ENCODE data around the gene CCSER1. TPM values are rescaled to one million over a fixed set of nuclear protein-coding genes. Genes with fewer than 3 reads are reported as not detected.
"Not testable (repeated sequence)": the region's sequence is repeated elsewhere in the genome, so short reads cannot be mapped to it uniquely, and the experiment has no call there.

Gene CCSER1
- total RNA-seq, 2 experiments from 2014 or later = not detected

DNA sequence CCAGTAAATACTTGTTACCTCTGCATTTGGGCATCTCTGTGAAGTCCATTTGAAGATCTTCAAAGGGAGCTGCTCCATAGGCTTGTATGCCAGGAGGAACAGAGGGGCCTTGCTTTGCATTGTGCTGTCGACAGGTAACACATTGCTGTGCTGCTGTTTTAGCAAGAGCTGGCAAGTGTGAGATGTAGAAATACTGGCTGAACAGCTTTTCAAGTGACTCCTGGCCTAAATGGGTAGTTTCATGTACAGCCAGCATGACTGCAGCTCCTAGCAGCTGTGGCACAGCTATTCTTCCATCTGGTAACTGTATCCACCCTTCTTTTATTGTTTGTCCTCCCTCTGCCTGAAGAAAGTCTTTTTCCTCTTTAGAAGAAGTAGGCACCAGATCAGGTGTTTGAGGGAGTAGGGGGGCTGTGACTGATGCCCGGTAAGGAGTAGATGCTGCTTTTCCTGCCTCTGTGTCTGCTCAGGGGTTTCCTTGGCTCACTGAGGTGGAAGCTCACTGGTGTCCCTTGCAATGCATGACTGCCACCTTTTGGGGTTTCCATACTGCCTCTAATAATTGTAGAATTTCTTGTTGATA lies 965.3 kb downstream of the CCSER1 start:
- no peak overlapping the region for H3K4me3 Mint-ChIP-seq
- DNase-seq (no peak), ATAC-seq (no peak)
- H3K27ac Mint-ChIP-seq = no peak overlapping the region
- CTCF ChIA-PET = no interaction called here
- H3K36me3 Mint-ChIP-seq (ENCODE audit: low read depth) = no peaks in the 10 kb centered on the region
- H3K4me1 Mint-ChIP-seq (ENCODE audit: low read depth) = no peaks in the 10 kb centered on the region
- H3K9me3 Mint-ChIP-seq (ENCODE audit: insufficient read depth) = peaks cover 7% of the 10 kb centered on the region
- no peaks in the 10 kb centered on the region for H3K27me3 Mint-ChIP-seq (ENCODE audit: low read depth)
- POLR2A ChIA-PET = no interaction called here

DNA sequence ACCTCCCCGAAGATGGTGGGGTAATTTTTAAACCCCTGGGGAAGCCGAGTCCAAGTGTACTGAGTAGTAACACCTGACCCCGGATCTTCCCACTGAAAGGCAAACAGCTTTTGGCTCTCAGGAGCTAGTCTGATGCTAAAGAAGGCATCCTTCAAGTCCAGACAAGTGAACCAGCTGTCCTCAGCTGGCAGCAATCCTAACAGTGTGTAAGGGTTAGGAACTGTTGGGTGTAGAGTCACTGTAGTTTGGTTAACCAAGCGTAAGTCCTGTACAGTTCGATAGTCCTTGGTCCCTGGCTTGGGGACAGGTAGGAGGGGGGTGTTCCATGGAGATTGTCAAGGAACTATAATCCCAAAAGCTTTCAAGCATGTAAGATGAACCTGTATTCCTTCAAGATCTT lies 967.0 kb downstream of the CCSER1 start:
- CTCF ChIA-PET; DNase-seq; H3K4me1 Mint-ChIP-seq (ENCODE audit: low read depth); H3K9me3 Mint-ChIP-seq (ENCODE audit: insufficient read depth); H3K27me3 Mint-ChIP-seq (ENCODE audit: low read depth); H3K4me3 Mint-ChIP-seq; POLR2A ChIA-PET; H3K36me3 Mint-ChIP-seq (ENCODE audit: low read depth); H3K27ac Mint-ChIP-seq; ATAC-seq: not testable (repeated sequence)

DNA sequence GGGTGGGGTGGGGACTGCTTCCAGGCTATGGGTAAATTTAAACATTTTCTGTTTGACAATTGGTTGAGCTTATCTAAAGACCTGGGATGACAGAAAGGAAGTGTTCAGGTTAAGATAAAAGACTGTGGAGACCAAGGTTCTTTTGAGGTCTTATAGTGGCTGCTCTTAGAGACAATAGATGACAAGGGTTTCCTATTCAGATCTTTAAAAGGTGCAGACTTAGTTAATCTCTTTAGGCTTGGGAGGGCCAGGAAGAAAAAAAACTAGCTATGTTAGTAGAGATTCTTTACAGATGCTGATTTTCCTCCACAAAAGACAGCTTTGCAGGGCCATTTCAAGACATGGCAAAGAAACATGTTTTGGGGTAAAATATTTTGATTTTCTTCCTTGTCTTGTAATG lies 972.5 kb downstream of the CCSER1 start:
- no peaks in the 10 kb centered on the region for H3K27me3 Mint-ChIP-seq (ENCODE audit: low read depth)
- ATAC-seq (no peak), DNase-seq (no peak)
- ChIA-PET POLR2A (no interaction called here), CTCF (no interaction called here)
- no peak overlapping the region for H3K4me3 Mint-ChIP-seq
- peaks cover 11% of the 10 kb centered on the region for H3K9me3 Mint-ChIP-seq (ENCODE audit: insufficient read depth)
- no peaks in the 10 kb centered on the region for H3K4me1 Mint-ChIP-seq (ENCODE audit: low read depth)
- H3K27ac Mint-ChIP-seq = no peak overlapping the region
- no peaks in the 10 kb centered on the region for H3K36me3 Mint-ChIP-seq (ENCODE audit: low read depth)

DNA sequence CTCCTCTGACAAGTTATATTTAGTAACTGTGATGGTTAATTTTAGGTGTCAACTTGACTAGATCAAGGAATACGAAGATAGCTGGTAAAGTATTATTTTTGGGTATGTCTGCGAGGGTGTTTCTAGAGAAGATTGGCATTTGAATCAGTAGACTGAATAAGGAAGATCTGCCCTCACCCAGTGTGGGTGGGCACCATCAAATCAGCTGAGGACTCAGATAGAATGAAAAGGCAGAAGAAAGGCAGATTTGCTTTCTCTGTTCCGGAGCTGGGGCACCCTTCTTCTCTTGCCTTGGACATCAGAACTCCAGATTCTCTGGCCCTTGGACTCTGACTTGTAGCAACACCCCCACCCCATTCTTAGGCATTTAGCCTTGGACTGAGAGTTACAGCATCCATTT lies 981.6 kb downstream of the CCSER1 start:
- H3K4me1 Mint-ChIP-seq (ENCODE audit: low read depth) = no peaks in the 10 kb centered on the region
- POLR2A ChIA-PET = no interaction called here
- CTCF ChIA-PET = no interaction called here
- ATAC-seq (no peak), DNase-seq (no peak)
- H3K4me3 Mint-ChIP-seq = no peak overlapping the region
- no peak overlapping the region for H3K27ac Mint-ChIP-seq
- no peaks in the 10 kb centered on the region for H3K27me3 Mint-ChIP-seq (ENCODE audit: low read depth)
- peaks cover 5% of the 10 kb centered on the region for H3K9me3 Mint-ChIP-seq (ENCODE audit: insufficient read depth)
- H3K36me3 Mint-ChIP-seq (ENCODE audit: low read depth) = no peaks in the 10 kb centered on the region

DNA sequence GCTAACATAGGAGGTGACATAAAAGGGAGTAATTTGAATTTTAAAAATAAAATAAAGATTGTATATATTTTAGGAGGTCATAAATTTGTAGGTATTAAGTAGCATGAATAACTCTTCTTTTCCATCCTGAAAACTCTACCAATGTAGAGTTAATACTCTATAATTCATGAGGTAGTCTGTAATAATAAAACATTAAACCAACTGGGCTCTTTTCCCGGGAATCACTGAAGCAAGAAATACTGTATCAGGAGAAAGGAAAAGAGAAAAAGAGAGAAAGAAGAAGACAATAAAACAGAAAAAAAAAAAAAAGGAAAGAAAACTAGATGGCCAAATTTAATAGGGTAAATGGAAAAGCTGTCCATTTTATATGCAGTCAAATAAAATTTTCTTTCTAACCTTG lies 984.4 kb downstream of the CCSER1 start:
- no peak for ATAC-seq
- CTCF ChIA-PET = no interaction called here

DNA sequence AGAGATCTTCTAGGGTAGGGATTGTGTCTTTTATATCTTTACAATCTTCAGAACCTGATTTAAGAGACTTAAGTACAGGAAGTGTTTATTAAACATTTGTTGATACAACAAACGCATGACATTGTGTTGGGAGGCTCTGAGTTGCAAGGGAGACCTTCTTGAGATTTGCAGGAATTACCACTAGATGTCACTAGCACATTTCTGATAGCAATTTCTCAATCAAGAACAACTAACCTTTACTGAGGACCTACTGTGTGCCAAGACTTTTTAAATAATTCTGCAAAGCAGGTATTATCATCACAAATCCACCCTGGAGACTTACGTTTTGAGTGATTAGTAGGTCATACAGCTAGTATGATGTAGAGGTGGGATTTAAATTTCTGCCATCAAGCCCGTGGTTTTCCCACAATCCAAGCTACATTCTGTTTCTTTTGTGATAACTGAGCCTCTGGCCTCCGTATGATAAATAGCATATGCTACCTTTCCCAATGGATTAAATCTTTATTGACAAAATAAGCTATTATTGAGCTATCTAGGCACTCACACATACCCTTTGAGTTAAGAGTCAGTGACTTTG lies 986.0 kb downstream of the CCSER1 start:
- H3K27me3 Mint-ChIP-seq (ENCODE audit: low read depth) = no peaks in the 10 kb centered on the region
- ATAC-seq = no peak
- H3K27ac Mint-ChIP-seq = no peak overlapping the region
- no peaks in the 10 kb centered on the region for H3K36me3 Mint-ChIP-seq (ENCODE audit: low read depth)
- H3K9me3 Mint-ChIP-seq (ENCODE audit: insufficient read depth) = no peaks in the 10 kb centered on the region
- no peaks in the 10 kb centered on the region for H3K4me1 Mint-ChIP-seq (ENCODE audit: low read depth)
- no peak overlapping the region for H3K4me3 Mint-ChIP-seq
- CTCF ChIA-PET = no interaction called here
- POLR2A ChIA-PET = no interaction called here
- DNase-seq = no peak

More for the DNA sequence above, 984.4 kb downstream of the CCSER1 start:
- no peak for DNase-seq
- Mint-ChIP-seq H3K27me3 (ENCODE audit: low read depth) (no peaks in the 10 kb centered on the region), H3K4me3 (no peak overlapping the region), H3K27ac (no peak overlapping the region), H3K9me3 (ENCODE audit: insufficient read depth) (no peaks in the 10 kb centered on the region), H3K4me1 (ENCODE audit: low read depth) (no peaks in the 10 kb centered on the region), H3K36me3 (ENCODE audit: low read depth) (no peaks in the 10 kb centered on the region)
- POLR2A ChIA-PET = no interaction called here

DNA sequence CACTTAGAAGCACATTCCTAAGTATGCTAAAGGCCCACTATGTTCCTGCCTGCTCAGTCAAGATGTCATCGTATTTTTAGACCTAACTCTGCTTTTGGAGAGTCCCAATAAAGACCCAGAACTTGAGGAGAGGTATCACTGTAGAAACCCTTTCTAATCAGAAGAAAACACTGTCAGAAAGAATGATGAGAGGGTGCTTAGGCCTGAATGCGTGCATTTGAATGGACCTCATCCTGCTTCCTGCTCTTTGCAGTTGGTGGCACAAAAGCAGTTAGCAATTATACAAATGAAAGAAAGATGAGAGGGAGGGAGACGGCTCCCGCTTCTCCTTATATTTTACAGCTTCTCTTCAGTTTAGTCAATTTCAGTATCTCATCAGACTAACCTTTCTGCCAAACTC lies 987.2 kb downstream of the CCSER1 start:
- ATAC-seq (no peak), DNase-seq (no peak)
- Mint-ChIP-seq H3K9me3 (ENCODE audit: insufficient read depth) (no peaks in the 10 kb centered on the region), H3K27ac (no peak overlapping the region), H3K4me3 (no peak overlapping the region), H3K36me3 (ENCODE audit: low read depth) (no peaks in the 10 kb centered on the region), H3K4me1 (ENCODE audit: low read depth) (no peaks in the 10 kb centered on the region), H3K27me3 (ENCODE audit: low read depth) (no peaks in the 10 kb centered on the region)
- CTCF ChIA-PET = no interaction called here
- POLR2A ChIA-PET = no interaction called here

DNA sequence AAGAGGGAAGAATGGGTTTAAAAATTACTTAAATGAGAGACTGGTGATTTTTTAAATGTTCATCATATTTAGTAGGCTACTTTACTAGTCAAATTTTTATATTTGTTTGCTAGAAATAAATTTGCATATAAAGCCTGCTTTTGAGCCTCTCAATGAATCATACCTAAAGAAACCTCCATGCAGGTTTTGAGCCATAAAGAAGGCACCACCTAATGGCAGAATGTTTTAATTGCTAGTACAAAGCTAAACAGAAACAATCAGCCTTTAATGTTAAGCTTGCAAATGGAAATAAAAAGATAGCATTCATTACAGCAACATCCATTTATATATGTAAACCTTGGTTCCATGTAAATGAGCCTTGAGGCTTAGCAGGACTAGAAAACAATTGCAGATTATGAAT lies 989.7 kb downstream of the CCSER1 start:
- Mint-ChIP-seq H3K27me3 (ENCODE audit: low read depth) (no peaks in the 10 kb centered on the region), H3K4me1 (ENCODE audit: low read depth) (no peaks in the 10 kb centered on the region), H3K4me3 (no peak overlapping the region), H3K9me3 (ENCODE audit: insufficient read depth) (no peaks in the 10 kb centered on the region), H3K27ac (no peak overlapping the region), H3K36me3 (ENCODE audit: low read depth) (no peaks in the 10 kb centered on the region)
- no peak for ATAC-seq
- ChIA-PET POLR2A (no interaction called here), CTCF (no interaction called here)
- DNase-seq = no peak

DNA sequence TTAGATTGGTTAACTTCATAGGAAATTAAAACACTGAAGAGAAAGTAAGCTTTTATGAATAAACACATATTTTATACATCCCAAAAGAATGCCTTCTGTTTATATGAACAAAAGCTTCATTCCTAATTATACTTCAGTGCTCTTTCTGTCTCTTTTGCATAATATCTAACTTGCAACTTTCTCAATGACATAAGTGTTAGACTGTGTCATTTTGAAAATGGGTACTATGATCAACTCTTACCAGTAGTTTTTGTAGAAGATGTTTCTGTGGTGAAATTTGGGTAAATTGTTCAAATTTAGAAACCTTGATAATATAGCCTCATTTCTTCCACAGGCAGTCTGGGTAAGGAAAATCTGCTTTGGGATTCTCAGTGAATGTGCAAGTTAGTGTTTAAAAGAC lies 991.4 kb downstream of the CCSER1 start:
- Mint-ChIP-seq H3K36me3 (ENCODE audit: low read depth) (no peaks in the 10 kb centered on the region), H3K9me3 (ENCODE audit: insufficient read depth) (no peaks in the 10 kb centered on the region), H3K27ac (no peak overlapping the region), H3K27me3 (ENCODE audit: low read depth) (no peaks in the 10 kb centered on the region), H3K4me1 (ENCODE audit: low read depth) (no peaks in the 10 kb centered on the region), H3K4me3 (no peak overlapping the region)
- ATAC-seq = no peak
- ChIA-PET POLR2A (no interaction called here), CTCF (no interaction called here)
- DNase-seq = no peak

DNA sequence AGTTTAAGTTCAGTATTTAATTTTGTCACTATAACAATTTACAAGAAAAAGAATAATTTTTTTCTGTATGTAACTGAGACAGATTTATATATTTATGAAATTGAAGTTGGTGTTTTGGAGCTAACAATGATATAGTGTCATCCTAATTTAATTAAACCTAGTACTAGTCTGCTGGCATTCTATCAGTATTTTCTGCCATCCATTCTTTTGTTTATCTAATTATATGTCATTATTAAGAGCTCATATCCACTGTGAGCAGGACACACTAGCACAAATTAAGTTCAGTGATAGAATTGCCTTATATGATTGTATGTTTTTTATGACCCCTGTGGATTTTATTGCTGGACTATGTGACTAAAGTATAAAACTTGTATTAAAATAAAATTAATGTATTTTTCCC lies 996.5 kb downstream of the CCSER1 start:
- CTCF ChIA-PET = no interaction called here
- no peak overlapping the region for H3K27ac Mint-ChIP-seq

DNA sequence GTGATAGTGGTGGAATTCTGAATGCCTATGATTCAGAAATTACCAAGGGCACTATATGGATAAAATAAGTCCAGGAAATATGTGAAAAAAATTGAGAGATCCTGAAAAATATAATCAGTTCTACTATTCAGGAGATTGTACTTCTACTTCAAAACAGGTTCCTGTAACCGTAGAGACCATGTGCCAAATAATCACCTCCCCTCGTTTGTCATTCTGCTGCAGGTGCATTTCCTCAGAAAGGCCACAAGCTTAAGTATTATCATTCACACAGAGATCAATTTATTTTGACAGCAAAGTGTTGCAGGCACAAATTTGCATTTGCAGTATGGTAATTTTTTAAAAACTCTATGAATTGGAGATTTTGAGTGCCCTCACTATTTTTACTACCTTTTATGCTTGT lies 1000.0 kb downstream of the CCSER1 start:
- ChIA-PET CTCF (no interaction called here), POLR2A (no interaction called here)
- DNase-seq (no peak), ATAC-seq (no peak)
- Mint-ChIP-seq H3K4me3 (no peak overlapping the region), H3K36me3 (ENCODE audit: low read depth) (no peaks in the 10 kb centered on the region), H3K27ac (no peak overlapping the region), H3K4me1 (ENCODE audit: low read depth) (no peaks in the 10 kb centered on the region), H3K9me3 (ENCODE audit: insufficient read depth) (no peaks in the 10 kb centered on the region), H3K27me3 (ENCODE audit: low read depth) (no peaks in the 10 kb centered on the region)

More for the DNA sequence above, 996.5 kb downstream of the CCSER1 start:
- no peak for DNase-seq
- no peak for ATAC-seq
- Mint-ChIP-seq H3K4me3 (no peak overlapping the region), H3K9me3 (ENCODE audit: insufficient read depth) (no peaks in the 10 kb centered on the region), H3K27me3 (ENCODE audit: low read depth) (no peaks in the 10 kb centered on the region), H3K36me3 (ENCODE audit: low read depth) (no peaks in the 10 kb centered on the region), H3K4me1 (ENCODE audit: low read depth) (no peaks in the 10 kb centered on the region)
- POLR2A ChIA-PET = no interaction called here

DNA sequence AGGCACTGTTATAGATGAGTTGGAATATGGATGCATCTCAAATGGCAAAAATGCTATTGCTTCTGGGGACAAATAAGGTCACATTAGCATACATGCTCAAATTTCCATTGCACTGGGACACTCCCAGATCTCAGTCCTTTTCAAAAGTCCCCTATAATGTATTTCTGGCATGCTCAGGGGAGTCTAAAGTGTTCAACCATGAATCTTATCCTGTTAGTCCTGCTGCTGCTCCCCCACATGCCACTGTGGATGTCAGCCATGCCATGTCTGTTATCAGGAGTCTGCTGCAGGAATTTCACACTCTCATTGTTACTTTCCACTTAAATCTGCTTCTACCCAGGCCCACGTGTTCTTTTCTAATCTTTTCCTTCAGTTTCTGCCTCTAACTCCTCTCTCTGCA lies 1000.6 kb downstream of the CCSER1 start:
- Mint-ChIP-seq H3K4me1 (ENCODE audit: low read depth) (no peaks in the 10 kb centered on the region), H3K9me3 (ENCODE audit: insufficient read depth) (no peaks in the 10 kb centered on the region), H3K27ac (no peak overlapping the region), H3K36me3 (ENCODE audit: low read depth) (no peaks in the 10 kb centered on the region), H3K27me3 (ENCODE audit: low read depth) (no peaks in the 10 kb centered on the region), H3K4me3 (no peak overlapping the region)
- DNase-seq (no peak), ATAC-seq (no peak)
- CTCF ChIA-PET = no interaction called here
- POLR2A ChIA-PET = no interaction called here

DNA sequence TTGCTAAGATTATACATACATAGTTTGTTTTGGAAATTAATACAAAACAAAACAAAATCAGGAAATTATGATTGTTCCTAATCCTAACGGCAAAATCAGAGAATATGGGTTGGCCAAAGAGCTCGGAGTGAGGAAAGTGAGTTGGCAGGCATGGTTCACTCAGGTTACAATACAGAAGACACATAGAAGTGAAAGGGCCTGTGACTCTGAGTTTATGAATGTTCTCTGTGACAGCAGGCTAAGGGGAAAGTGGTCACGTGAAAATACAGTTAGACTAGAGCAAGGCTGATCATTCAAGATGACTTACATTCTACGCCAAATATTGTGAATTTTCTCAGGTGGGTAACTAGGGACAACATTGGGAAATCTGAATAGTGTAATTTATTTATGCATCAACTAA lies 1001.3 kb downstream of the CCSER1 start:
- Mint-ChIP-seq H3K9me3 (ENCODE audit: insufficient read depth) (no peaks in the 10 kb centered on the region), H3K27ac (no peak overlapping the region), H3K36me3 (ENCODE audit: low read depth) (no peaks in the 10 kb centered on the region), H3K27me3 (ENCODE audit: low read depth) (no peaks in the 10 kb centered on the region), H3K4me1 (ENCODE audit: low read depth) (no peaks in the 10 kb centered on the region), H3K4me3 (no peak overlapping the region)
- ATAC-seq = no peak
- no peak for DNase-seq
- ChIA-PET POLR2A (no interaction called here), CTCF (no interaction called here)

Measured in activated CD8-positive, alpha-beta T cell treated with anti-CD3 and anti-CD28 coated beads, Interleukin-2, amount 10 ng/mL, durations not matched to agents 7 days and 5 days (primary cell).